Cardiac fibroblast (primary cell): ENCODE results near the gene GLOD4.

Experiments
- DNase-seq, 2 donors: peaks; one replicate each; pipeline versions ENCODE4 v3.0.0 to v3.0.0-alpha.2; 2010; ENCODE audit warnings: low read depth in 2 of 2
- H3K4me3 ChIP-seq, 2 donors: replicated peaks in 1 of 2; 1 replicate in 1 of 2; 2 replicates in 1 of 2; pipeline ENCODE4 v1.5.1; 2011; ENCODE audit warnings: low read depth in 2 of 2, low read length in 2 of 2, mild to moderate bottlenecking in 2 of 2, moderate library complexity in 1 of 2
- TF ChIP-seq, protein P1 (sequence below): IDR thresholded peaks from one replicate; pipeline ENCODE4 v1.5.1; 2011; ENCODE audit warnings: low read depth, mild to moderate bottlenecking, low read length, inconsistent platforms

Gene GLOD4

DNA sequence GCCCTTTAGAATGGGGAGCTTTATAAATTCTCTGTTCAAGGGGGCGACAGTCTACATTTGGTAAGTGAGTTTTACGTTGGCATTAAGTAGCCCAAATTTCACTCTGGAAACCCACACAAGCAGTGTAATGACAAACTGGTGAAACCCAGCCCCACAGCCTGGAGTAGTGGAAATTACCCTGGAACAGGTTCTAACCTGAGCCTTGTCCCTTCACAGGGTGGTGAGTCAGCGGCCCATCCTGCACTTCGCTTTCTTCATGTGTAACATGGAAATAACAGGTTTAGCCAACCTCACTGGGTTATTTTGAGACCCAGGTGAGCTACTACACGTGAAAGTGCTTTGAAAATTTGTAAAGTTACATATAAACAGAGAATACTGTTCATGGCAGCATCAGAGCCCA, 53.2 kb downstream of the GLOD4 start:
- TF ChIP-seq, protein P1, sequence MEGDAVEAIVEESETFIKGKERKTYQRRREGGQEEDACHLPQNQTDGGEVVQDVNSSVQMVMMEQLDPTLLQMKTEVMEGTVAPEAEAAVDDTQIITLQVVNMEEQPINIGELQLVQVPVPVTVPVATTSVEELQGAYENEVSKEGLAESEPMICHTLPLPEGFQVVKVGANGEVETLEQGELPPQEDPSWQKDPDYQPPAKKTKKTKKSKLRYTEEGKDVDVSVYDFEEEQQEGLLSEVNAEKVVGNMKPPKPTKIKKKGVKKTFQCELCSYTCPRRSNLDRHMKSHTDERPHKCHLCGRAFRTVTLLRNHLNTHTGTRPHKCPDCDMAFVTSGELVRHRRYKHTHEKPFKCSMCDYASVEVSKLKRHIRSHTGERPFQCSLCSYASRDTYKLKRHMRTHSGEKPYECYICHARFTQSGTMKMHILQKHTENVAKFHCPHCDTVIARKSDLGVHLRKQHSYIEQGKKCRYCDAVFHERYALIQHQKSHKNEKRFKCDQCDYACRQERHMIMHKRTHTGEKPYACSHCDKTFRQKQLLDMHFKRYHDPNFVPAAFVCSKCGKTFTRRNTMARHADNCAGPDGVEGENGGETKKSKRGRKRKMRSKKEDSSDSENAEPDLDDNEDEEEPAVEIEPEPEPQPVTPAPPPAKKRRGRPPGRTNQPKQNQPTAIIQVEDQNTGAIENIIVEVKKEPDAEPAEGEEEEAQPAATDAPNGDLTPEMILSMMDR: no peak
- no peak for DNase-seq
- no peak overlapping the region for H3K4me3 ChIP-seq

DNA sequence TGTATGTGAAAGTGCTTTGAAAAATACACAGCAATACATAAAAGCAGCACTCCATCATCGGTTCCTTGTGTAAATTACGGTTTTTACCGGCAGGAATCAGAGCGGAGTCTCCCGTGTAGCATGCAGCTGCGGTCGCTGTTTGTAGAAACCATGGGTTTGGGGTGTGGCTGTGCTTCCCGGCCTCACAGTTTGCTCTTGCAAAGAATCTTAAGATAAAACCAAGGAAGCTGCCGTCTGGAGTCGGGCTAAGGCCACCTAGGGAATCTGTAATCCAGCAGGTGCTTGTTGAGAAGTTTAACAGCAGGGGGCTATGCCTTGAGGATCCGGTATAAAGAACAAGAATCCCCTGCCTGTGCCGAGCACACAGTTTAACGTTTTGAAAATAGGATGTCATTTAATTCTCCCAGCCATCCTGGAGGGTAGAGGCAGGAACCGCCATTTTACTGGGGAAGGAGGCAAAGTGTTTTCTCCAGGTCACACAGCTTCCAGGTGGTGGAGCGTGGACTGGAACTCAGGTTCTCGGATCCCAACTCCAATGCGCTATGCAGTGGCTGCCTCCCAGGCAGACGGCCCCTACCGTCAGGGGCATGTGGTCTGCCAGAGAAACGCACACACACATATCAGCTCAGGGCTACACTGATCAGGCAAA, 55.7 kb downstream of the GLOD4 start:
- TF ChIP-seq, protein P1: no peak
- no peak overlapping the region for H3K4me3 ChIP-seq
- DNase-seq: no peak

DNA sequence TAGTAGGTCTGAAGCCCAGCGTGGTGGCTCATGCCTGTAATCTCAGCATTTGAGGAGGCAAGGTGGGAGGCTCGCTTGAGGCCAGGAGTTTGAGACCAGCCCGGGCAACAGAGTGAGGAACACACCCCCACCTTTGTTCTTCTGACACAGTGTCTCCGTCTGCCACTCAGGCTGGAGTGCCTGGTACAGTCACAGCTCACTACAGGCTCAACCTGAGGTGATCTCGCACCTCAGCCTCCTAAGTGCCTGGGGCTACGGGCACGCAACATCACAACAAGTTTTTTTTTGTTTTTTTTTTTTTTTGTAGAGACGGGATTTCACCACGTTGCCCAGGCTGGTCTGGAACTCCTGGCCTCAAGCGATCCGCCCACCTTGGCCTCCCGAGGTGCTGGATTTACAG, 56.3 kb downstream of the GLOD4 start:
- TF ChIP-seq, protein P1: no peak
- no peak overlapping the region for H3K4me3 ChIP-seq
- DNase-seq: no peak

DNA sequence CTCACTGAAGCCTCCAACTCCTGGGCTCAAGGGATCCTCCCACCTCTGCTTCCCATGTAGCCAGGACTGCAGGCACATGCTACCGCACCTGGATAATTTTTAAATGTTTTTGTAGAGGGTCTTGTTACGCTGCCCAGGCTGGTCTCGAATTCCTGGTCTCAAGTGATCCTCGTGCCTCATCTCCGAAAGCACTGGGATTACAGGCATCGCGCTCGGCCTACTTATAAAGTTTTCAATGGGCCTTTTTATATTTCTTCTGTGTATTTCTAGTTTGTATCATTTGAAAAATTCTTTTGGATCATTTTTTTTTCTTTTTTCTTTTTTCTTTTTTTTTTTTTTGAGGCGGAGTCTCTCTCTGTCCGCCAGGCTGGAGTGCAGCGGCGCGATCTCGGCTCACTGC, 57.0 kb downstream of the GLOD4 start:
- TF ChIP-seq, protein P1: no peak
- DNase-seq: no peak
- H3K4me3 ChIP-seq: no peak overlapping the region

DNA sequence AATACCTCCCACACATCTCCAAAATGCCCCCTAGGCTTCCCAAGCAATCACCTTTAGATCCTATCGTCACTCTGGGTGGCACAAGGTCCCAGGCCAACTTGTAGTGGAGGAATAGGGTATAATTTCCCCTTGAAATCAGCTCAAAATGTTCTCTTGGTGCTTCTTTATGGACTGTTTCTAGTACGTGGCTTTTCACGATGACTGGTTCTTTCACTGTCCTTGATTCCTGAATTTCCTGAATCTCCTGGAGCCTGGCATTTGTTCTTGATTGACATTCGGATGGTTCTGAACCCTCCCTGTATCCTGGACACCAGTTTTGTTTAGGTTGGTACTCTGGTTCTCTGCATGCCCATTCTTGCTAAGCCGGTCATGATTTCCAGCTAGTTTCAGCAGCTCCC, 60.5 kb downstream of the GLOD4 start:
- TF ChIP-seq, protein P1: no peak
- DNase-seq: no peak
- H3K4me3 ChIP-seq: no peak overlapping the region

DNA sequence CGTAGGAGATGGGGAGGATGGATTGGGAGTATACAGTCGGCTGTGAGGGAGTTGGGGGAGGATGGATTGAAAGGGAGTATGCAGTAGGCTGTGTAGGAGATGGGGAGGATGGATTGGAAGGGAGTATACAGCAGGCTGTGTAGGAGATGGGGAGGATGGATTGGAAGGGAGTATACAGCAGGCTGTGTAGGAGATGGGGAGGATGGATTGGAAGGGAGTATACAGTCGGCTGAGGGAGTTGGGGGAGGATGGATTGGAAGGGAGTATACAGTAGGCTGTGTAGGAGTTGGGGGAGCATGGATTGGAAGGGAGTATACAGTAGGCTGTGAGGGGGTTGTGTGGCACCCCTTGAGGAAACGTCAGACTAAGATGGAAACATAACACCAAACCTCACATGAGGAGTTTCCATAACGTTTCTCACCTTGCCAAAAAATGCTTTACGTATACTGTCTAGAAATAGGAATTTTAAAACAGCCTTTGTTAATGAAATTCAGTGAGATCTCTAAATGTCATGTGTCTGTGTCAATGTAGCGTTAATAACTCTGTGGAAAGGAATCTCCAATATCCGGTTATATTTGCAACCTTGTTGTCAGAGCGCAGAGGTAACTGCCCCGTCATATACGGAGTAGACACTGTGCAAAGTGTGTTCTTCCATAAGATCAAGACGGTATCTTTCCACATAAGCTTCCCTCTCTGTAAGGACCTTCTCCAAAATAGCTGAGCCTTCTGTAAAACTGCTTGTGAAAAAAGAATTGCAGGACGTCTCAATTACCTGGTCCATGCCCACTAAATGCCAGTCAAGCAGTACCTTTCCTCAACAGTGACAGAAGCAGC, 61.2 kb downstream of the GLOD4 start:
- DNase-seq: no peak
- H3K4me3 ChIP-seq: no peak overlapping the region
- TF ChIP-seq, protein P1: no peak
